Activated CD8-positive, alpha-beta T cell treated with anti-CD3 and anti-CD28 coated beads for 36 hours (primary cell): Measurements from ENCODE around the gene POLR1E. TPM values are rescaled to one million over a fixed set of nuclear protein-coding genes. Genes with fewer than 3 reads are reported as not detected.

ENCODE experiments used
- ATAC-seq: fragments of 200-7000 bp; cut with Tn5 transposase; one replicate; pipeline ENCODE4 v1.10.0; 2021; ENCODE audit warnings: mild to moderate bottlenecking, moderate library complexity
- CTCF ChIA-PET: fragments of 350-600 bp; sonication (Branson Sonifier 250); formaldehyde crosslinking; loops from one replicate; lab custom pipeline; 2021; ENCODE audit warnings: antibody characterized with exemption; lab: Charles Lee
- POLR2A ChIA-PET: fragments of 350-600 bp; sonication (Branson Sonifier 250); formaldehyde crosslinking; loops from one replicate; lab custom pipeline; 2021; ENCODE audit warnings: antibody characterized with exemption; lab: Charles Lee
- DNase-seq: peaks from one replicate; pipeline ENCODE4 v3.0.0-alpha.2; 2020
- H3K27ac Mint-ChIP-seq: one replicate; pipeline ENCODE4 v1.8.0; 2021; ENCODE audit warnings: mild to moderate bottlenecking, mixed read lengths
- H3K27me3 Mint-ChIP-seq: one replicate; pipeline ENCODE4 v1.8.0; 2021; ENCODE audit warnings: mixed read lengths
- H3K36me3 Mint-ChIP-seq: one replicate; pipeline ENCODE4 v1.8.0; 2021; ENCODE audit warnings: low read depth, mixed read lengths
- H3K4me1 Mint-ChIP-seq: one replicate; pipeline ENCODE4 v1.8.0; 2021; ENCODE audit warnings: low read depth, mixed read lengths
- H3K4me3 Mint-ChIP-seq: one replicate; pipeline ENCODE4 v1.8.0; 2021; ENCODE audit warnings: mild to moderate bottlenecking, moderate library complexity, mixed read lengths
- H3K9me3 Mint-ChIP-seq: one replicate; pipeline ENCODE4 v1.8.0; 2021; ENCODE audit warnings: mixed read lengths
- CTCF ChIP-seq: fragments of 200-600 bp; IDR thresholded peaks from one replicate; pipeline ENCODE4 v1.8.0; 2022; ENCODE audit warnings: antibody characterized with exemption, mild to moderate bottlenecking
- intact Hi-C: fragments of 100-400 bp; cut with micrococcal nuclease; formaldehyde crosslinking; loops from one replicate; pipeline ENCODE4 v1.10.0; 2022
- total RNA-seq, 2 experiments: library from RNA; stranded (reverse); gene quantifications; one replicate each; pipeline ENCODE4 v1.2.3, GENCODE V29; 2021

The POLR1E gene
- total RNA-seq, 2 experiments from 2014 or later: 66.9 to 70.5 TPM

- ChIA-PET POLR2A (no interaction called here), CTCF (no interaction called here)
- TF ChIP-seq CTCF: no peak
- ATAC-seq (no peak), DNase-seq (no peak)
- intact Hi-C loops: no loop called here
- H3K27me3 Mint-ChIP-seq: no peaks in the 10 kb centered on the region
- no peak overlapping the region for H3K27ac Mint-ChIP-seq
- peaks cover 8% of the 10 kb centered on the region for H3K36me3 Mint-ChIP-seq
- H3K9me3 Mint-ChIP-seq: no peaks in the 10 kb centered on the region
- no peaks in the 10 kb centered on the region for H3K4me1 Mint-ChIP-seq
- H3K4me3 Mint-ChIP-seq: no peak overlapping the region
These were observed 34.9 kb downstream of the POLR1E start for GRCh38 chr9:37520641-37521040.

GRCh38 chr9:37521111-37521510 lies 35.4 kb downstream of the POLR1E start:
- DNase-seq (no peak), ATAC-seq (no peak)
- ChIA-PET POLR2A (no interaction called here), CTCF (no interaction called here)
- no peak overlapping the region for H3K4me3 Mint-ChIP-seq
- no peaks in the 10 kb centered on the region for H3K9me3 Mint-ChIP-seq
- TF ChIP-seq CTCF: no peak
- H3K27ac Mint-ChIP-seq: no peak overlapping the region
- H3K4me1 Mint-ChIP-seq: no peaks in the 10 kb centered on the region
- no peaks in the 10 kb centered on the region for H3K27me3 Mint-ChIP-seq
- H3K36me3 Mint-ChIP-seq: peaks cover 8% of the 10 kb centered on the region
- intact Hi-C loops: no loop called here

- no peaks in the 10 kb centered on the region for H3K4me1 Mint-ChIP-seq
- no peak for TF ChIP-seq CTCF
- H3K4me3 Mint-ChIP-seq: no peak overlapping the region
- H3K9me3 Mint-ChIP-seq: no peaks in the 10 kb centered on the region
- POLR2A ChIA-PET: no interaction called here
- CTCF ChIA-PET: no interaction called here
- DNase-seq (no peak), ATAC-seq (no peak)
- H3K27ac Mint-ChIP-seq: no peak overlapping the region
- peaks cover 8% of the 10 kb centered on the region for H3K36me3 Mint-ChIP-seq
- no peaks in the 10 kb centered on the region for H3K27me3 Mint-ChIP-seq
- intact Hi-C loops: no loop called here
These were observed 37.2 kb downstream of the POLR1E start for GRCh38 chr9:37522971-37523370.

- intact Hi-C loops: no loop called here
- CTCF ChIA-PET: no interaction called here
- H3K4me3 Mint-ChIP-seq: no peak overlapping the region
- no peak overlapping the region for H3K27ac Mint-ChIP-seq
- H3K36me3 Mint-ChIP-seq: peaks cover 10% of the 10 kb centered on the region
- peaks cover 8% of the 10 kb centered on the region for H3K4me1 Mint-ChIP-seq
- ATAC-seq (no peak), DNase-seq (no peak)
- POLR2A ChIA-PET: interaction anchor here (0.5 kb wide), 1 partner anchor 35 kb away, joined by 4 read pairs; no protein-coding TSS in a partner anchor
- H3K9me3 Mint-ChIP-seq: no peaks in the 10 kb centered on the region
- no peaks in the 10 kb centered on the region for H3K27me3 Mint-ChIP-seq
- TF ChIP-seq CTCF: no peak
These were observed 38.2 kb downstream of the POLR1E start for GRCh38 chr9:37523916-37524315.

GRCh38 chr9:37528652-37529471 lies 43.1 kb downstream of the POLR1E start:
- intact Hi-C loops: no loop called here
- no peaks in the 10 kb centered on the region for H3K27me3 Mint-ChIP-seq
- H3K27ac Mint-ChIP-seq: peak overlapping the region; percentile 91
- POLR2A ChIA-PET: no interaction called here
- peaks cover 6% of the 10 kb centered on the region for H3K36me3 Mint-ChIP-seq
- CTCF ChIA-PET: no interaction called here
- no peaks in the 10 kb centered on the region for H3K9me3 Mint-ChIP-seq
- TF ChIP-seq CTCF: no peak
- peak; percentile 86 for ATAC-seq
- peak; percentile 82 for DNase-seq
- H3K4me3 Mint-ChIP-seq: peak overlapping the region; percentile 64
- peaks cover 13% of the 10 kb centered on the region for H3K4me1 Mint-ChIP-seq
